D721Med (cell line): ENCODE measurements around the gene PRR23E.

Experiments used
- DNase-seq: peaks from one replicate; pipeline ENCODE4 v3.0.0; 2011; ENCODE audit warnings: low spot score; ENCODE audit not compliant: insufficient read length
- FAIRE-seq: peaks from 2 replicates; lab custom pipeline; 2011; peaks lifted over from hg19 to GRCh38; lab: Jason Lieb, UNC
- TF ChIP-seq, protein P1 (sequence below): IDR thresholded peaks from 2 replicates; pipeline ENCODE4 v1.5.1; 2012; ENCODE audit warnings: mild to moderate bottlenecking, control low read depth; ENCODE audit not compliant: insufficient read depth; ENCODE audit errors: missing control alignments

PRR23E gene

DNA sequence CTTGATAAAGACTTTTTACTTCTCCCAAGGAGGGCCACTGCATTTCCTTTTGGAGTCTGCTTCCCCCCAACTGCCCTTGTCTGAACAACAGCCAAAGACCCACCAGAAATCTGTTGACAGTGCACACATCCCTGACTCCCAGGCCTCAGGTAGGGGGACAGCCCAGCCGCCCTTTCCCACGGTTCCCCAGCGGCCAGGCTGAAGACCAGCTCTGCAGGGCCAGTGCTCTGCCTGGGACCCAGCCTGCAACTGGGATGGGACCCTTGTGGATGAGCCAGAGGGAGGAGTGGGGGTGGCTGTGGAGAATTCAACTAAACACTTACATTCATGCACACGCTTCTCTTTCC is 8.1 kb upstream of the PRR23E start:
- DNase-seq (no peak), FAIRE-seq (no peak)
- TF ChIP-seq, protein P1, sequence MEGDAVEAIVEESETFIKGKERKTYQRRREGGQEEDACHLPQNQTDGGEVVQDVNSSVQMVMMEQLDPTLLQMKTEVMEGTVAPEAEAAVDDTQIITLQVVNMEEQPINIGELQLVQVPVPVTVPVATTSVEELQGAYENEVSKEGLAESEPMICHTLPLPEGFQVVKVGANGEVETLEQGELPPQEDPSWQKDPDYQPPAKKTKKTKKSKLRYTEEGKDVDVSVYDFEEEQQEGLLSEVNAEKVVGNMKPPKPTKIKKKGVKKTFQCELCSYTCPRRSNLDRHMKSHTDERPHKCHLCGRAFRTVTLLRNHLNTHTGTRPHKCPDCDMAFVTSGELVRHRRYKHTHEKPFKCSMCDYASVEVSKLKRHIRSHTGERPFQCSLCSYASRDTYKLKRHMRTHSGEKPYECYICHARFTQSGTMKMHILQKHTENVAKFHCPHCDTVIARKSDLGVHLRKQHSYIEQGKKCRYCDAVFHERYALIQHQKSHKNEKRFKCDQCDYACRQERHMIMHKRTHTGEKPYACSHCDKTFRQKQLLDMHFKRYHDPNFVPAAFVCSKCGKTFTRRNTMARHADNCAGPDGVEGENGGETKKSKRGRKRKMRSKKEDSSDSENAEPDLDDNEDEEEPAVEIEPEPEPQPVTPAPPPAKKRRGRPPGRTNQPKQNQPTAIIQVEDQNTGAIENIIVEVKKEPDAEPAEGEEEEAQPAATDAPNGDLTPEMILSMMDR: no peak

DNA sequence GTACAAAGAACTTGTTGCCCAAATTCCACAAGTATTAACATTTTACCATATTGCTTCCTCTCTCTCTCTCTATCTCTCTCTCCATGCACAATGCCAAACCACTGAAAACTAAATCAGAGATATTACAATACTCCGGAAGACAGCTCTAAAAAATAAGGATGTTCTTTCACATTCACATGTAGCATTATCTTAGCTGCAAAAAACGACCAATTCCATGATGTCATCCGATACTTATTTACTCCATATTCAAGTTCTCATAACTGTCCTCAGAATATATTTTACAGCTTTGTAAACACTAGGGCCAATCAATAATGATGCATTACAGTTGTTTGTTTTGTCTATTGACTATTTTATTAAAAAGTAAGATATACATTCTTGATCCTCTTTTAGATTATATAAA is 7.7 kb upstream of the PRR23E start:
- FAIRE-seq (no peak), DNase-seq (no peak)
- TF ChIP-seq, protein P1: no peak

DNA sequence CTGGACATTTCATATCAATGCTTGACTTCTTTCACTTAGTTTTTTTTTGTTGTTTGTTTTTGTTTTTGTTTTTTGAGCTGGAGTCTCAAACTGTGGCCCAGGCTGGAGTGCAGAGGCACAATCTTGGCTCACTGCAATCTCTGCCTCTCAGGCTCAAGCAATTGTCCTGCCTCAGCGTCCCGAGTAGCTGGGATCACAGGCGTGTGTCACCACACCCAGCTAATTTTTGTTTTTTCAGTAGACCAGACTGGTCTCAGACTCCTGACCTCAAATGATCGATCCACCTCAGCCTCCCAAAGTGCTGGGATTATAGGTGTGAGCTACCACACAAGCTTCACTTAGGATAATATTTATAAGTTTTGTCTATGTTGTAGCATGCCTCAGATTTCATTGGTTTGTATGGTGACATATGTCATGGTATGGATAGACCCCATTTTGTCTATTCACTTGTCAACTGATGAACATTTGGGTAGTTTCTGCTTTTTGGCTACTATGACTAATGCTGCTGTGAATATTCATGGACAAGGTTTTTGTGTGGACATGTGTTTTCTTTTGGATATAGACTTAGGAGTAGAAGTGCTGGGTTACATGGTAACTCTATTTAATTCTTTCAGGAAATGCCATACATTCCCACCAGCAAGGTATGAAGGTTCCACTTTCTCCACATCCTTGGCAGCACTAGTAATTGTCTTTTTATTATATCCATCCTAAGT is 6.8 kb upstream of the PRR23E start:
- no peak for DNase-seq
- TF ChIP-seq, protein P1: no peak
- no peak for FAIRE-seq

GRCh38 chr3:127187316-127187715 is 5.6 kb upstream of the PRR23E start:
- no peak for FAIRE-seq
- no peak for DNase-seq
- TF ChIP-seq, protein P1: no peak

DNA sequence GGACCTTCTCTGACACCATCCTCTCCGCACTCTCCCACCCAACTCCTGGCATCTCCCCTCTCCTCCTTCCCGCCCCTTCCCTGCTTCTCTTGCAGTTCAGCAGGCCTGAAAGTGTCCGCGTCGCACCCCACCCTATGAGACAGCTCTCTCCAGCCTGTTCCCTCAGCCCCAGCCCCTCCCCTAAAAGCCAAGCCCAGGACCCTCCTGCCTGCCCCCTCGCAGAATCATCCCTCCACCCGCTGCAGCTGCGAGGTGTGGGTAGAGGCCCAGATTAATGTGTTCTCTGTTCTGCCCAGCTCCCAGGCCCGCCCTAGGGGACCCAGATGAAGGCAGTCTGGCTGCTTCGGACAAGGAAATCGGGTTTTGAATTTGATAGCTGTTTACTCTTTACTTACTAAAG is 410 bp downstream of the PRR23E start:
- no peak for DNase-seq
- TF ChIP-seq, protein P1: no peak
- no peak for FAIRE-seq

DNA sequence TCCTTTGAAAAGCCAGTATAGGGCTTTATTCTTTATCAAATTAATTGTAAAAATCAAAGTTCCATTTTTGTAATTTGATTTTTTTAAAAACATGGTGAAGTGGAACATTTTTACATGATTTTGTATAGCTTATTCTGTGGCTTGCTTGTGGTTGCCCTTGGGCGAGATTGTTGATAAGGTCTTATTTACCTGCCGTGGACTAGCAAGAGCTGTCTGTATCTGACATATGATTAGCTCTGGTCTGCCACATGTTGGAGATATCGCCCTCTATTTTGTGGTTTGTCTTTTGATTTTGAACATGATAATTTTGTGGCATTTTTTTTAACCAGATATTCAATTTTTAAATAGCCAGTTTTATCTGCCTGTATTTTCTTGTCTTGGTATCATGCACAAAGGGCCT is 844 bp downstream of the PRR23E start:
- DNase-seq: no peak
- TF ChIP-seq, protein P1: no peak
- FAIRE-seq: no peak

GRCh38 chr3:127194601-127195187 is 1.8 kb downstream of the PRR23E start:
- no peak for FAIRE-seq
- no peak for DNase-seq
- TF ChIP-seq, protein P1: no peak
